Mesenchymal stem cell (in vitro differentiated cells and primary cell): Measurements from ENCODE around the gene CFI.

Source experiments
- DNase-seq: peaks from one replicate; pipeline ENCODE4 v3.0.0-alpha.2; 2013
- H2AFZ ChIP-seq: one replicate; pipeline ENCODE4 v1.6.1; 2013; ENCODE audit warnings: low read depth, mild to moderate bottlenecking, control low read depth, inconsistent platforms, low read length, moderate library complexity
- H2AK5ac ChIP-seq: 2 replicates; pipeline ENCODE4 v1.6.1; 2013; ENCODE audit warnings: low read length, moderate library complexity, mild to moderate bottlenecking, inconsistent platforms; ENCODE audit not compliant: severe bottlenecking
- H2BK120ac ChIP-seq: one replicate; pipeline ENCODE4 v1.6.1; 2013; ENCODE audit warnings: low read depth, mild to moderate bottlenecking, inconsistent platforms, low read length, moderate library complexity
- H2BK12ac ChIP-seq, 2 experiments: one replicate each; pipeline ENCODE4 v1.6.1; 2013; ENCODE audit warnings: inconsistent platforms in 2 of 2, low read length in 2 of 2, mild to moderate bottlenecking in 2 of 2, moderate library complexity in 2 of 2, control low read depth in 1 of 2
- H2BK15ac ChIP-seq: one replicate; pipeline ENCODE4 v1.6.1; 2013; ENCODE audit warnings: mild to moderate bottlenecking, low read depth, inconsistent platforms; ENCODE audit not compliant: poor library complexity, severe bottlenecking
- H2BK5ac ChIP-seq: 2 replicates; pipeline ENCODE4 v1.6.1; 2013; ENCODE audit warnings: low read depth, mild to moderate bottlenecking, low read length, control low read depth, inconsistent platforms; ENCODE audit not compliant: poor library complexity, severe bottlenecking
- H3K14ac ChIP-seq, 2 experiments: one replicate each; pipeline ENCODE4 v1.6.1; 2013; ENCODE audit warnings: inconsistent platforms in 2 of 2, low read length in 2 of 2, control low read depth in 1 of 2, mild to moderate bottlenecking in 1 of 2, moderate library complexity in 1 of 2
- H3K18ac ChIP-seq, 2 experiments: one replicate each; pipeline ENCODE4 v1.6.1; 2013; ENCODE audit warnings: inconsistent platforms in 2 of 2, low read length in 2 of 2, control low read depth in 1 of 2, low read depth in 1 of 2, mild to moderate bottlenecking in 1 of 2
- H3K23ac ChIP-seq, 2 experiments: one replicate each; pipeline ENCODE4 v1.6.1; 2013; ENCODE audit warnings: inconsistent platforms in 2 of 2, low read length in 2 of 2, mild to moderate bottlenecking in 2 of 2, moderate library complexity in 2 of 2, control low read depth in 1 of 2
- H3K27ac ChIP-seq: 2 replicates; pipeline ENCODE4 v1.5.1; 2013; ENCODE audit warnings: mild to moderate bottlenecking, moderate library complexity, low read length, control low read depth, inconsistent platforms; ENCODE audit not compliant: poor library complexity, severe bottlenecking
- H3K27me3 ChIP-seq, 2 experiments: 2 replicates each; pipeline versions ENCODE4 v1.6.1 to v1.7.0; 2013; ENCODE audit warnings: low read length in 2 of 2, mild to moderate bottlenecking in 2 of 2, moderate library complexity in 2 of 2, control low read depth in 1 of 2, inconsistent platforms in 1 of 2; ENCODE audit not compliant: control insufficient read depth in 1 of 2, insufficient read depth in 1 of 2
- H3K36me3 ChIP-seq, 2 experiments: 2 replicates each; pipeline versions ENCODE4 v1.6.1 to v1.7.0; 2013; ENCODE audit warnings: low read length in 2 of 2, control low read depth in 1 of 2, inconsistent platforms in 1 of 2, low read depth in 1 of 2, mild to moderate bottlenecking in 1 of 2; ENCODE audit not compliant: insufficient read depth in 2 of 2, control insufficient read depth in 1 of 2
- H3K4ac ChIP-seq, 2 experiments: one replicate each; pipeline ENCODE4 v1.6.1; 2013; ENCODE audit warnings: inconsistent platforms in 2 of 2, low read length in 2 of 2, mild to moderate bottlenecking in 2 of 2, moderate library complexity in 2 of 2, control low read depth in 1 of 2, low read depth in 1 of 2
- H3K4me1 ChIP-seq: 2 replicates; pipeline ENCODE4 v1.6.1; 2013; ENCODE audit warnings: low read depth, low read length, control low read depth; ENCODE audit not compliant: control insufficient read depth, insufficient read depth
- H3K4me2 ChIP-seq: 2 replicates; pipeline ENCODE4 v1.6.1; 2013; ENCODE audit warnings: low read length, mild to moderate bottlenecking, inconsistent platforms; ENCODE audit not compliant: poor library complexity, severe bottlenecking
- H3K4me3 ChIP-seq, 2 experiments: 2 replicates each; pipeline versions ENCODE4 v1.5.1 to v1.7.0; 2013; ENCODE audit warnings: low read length in 2 of 2, mild to moderate bottlenecking in 2 of 2, control low read depth in 1 of 2, low read depth in 1 of 2; ENCODE audit not compliant: insufficient read depth in 1 of 2
- H3K79me1 ChIP-seq: replicated peaks from 2 replicates; pipeline ENCODE4 v1.6.1; 2013; ENCODE audit warnings: mild to moderate bottlenecking, control low read depth, low read length, inconsistent platforms; ENCODE audit not compliant: poor library complexity, severe bottlenecking
- H3K9ac ChIP-seq: 2 replicates; pipeline ENCODE4 v1.7.0; 2013; ENCODE audit warnings: mild to moderate bottlenecking, low read length, moderate library complexity
- H3K9me3 ChIP-seq: 2 replicates; pipeline ENCODE4 v1.7.0; 2013; ENCODE audit warnings: mild to moderate bottlenecking, low read length; ENCODE audit not compliant: control insufficient read depth
- H4K8ac ChIP-seq: one replicate; pipeline ENCODE4 v1.6.1; 2013; ENCODE audit warnings: inconsistent platforms, mild to moderate bottlenecking, low read length, moderate library complexity
- H4K91ac ChIP-seq: one replicate; pipeline ENCODE4 v1.6.1; 2013; ENCODE audit warnings: mild to moderate bottlenecking, low read length, inconsistent platforms
- WGBS: methylation state at CpG from one replicate; pipeline ENCODE4 v1.1.7; 2013; ENCODE audit warnings: mixed read lengths; 5-methylcytosine and 5-hydroxymethylcytosine counted together

CFI gene

DNA sequence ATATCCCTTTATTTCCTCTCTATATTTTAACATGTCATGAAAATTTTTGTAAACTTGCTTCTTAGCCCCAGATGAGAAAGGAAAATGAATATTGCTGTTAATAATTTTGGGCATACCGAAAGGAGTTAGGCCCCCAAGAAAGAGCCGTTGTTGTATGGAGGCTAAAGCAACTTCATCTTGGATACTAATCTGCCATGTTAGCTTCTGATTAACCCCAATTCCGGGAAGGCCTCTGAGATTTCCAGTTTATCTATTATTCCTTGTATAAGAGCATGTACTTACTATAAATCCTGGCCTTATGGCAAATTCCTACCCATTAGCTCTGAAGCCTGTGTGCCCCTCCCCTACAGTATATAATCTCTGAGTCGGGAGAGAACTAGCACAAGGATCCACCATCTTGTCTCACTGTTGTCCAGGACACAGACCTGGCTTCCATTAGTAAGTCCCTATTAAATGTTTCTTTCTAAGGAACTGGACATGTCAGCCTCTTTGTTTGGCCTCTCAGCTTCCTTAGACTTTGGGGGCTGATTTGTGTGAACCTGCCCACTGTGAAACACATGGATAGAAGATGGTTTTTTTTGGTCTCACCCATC lies 51.1 kb downstream of the CFI start:
- no peak overlapping the region for H2BK5ac ChIP-seq
- no peak overlapping the region for H3K4me3 ChIP-seq
- no peak overlapping the region for H3K23ac ChIP-seq
- no peak overlapping the region for H4K91ac ChIP-seq
- no peak overlapping the region for H3K4me2 ChIP-seq
- no peak overlapping the region for H3K27ac ChIP-seq
- H3K4me1 ChIP-seq = no peaks in the 10 kb centered on the region
- no peak overlapping the region for H2AK5ac ChIP-seq
- H2AFZ ChIP-seq = no peak overlapping the region
- no peak overlapping the region for H3K9ac ChIP-seq
- no peaks in the 10 kb centered on the region for H3K36me3 ChIP-seq
- DNase-seq = no peak
- H2BK120ac ChIP-seq = no peak overlapping the region
- no peak overlapping the region for H4K8ac ChIP-seq
- H3K79me1 ChIP-seq = no peaks in the 10 kb centered on the region
- no peak overlapping the region for H3K4ac ChIP-seq
- no peak overlapping the region for H3K14ac ChIP-seq
- H3K27me3 ChIP-seq = no peaks in the 10 kb centered on the region
- H2BK12ac ChIP-seq = no peak overlapping the region
- H3K18ac ChIP-seq = no peak overlapping the region
- H3K9me3 ChIP-seq = no peaks in the 10 kb centered on the region
- WGBS = 98% methylated on average over 4 of the region's 4 CpGs
- no peak overlapping the region for H2BK15ac ChIP-seq

DNA sequence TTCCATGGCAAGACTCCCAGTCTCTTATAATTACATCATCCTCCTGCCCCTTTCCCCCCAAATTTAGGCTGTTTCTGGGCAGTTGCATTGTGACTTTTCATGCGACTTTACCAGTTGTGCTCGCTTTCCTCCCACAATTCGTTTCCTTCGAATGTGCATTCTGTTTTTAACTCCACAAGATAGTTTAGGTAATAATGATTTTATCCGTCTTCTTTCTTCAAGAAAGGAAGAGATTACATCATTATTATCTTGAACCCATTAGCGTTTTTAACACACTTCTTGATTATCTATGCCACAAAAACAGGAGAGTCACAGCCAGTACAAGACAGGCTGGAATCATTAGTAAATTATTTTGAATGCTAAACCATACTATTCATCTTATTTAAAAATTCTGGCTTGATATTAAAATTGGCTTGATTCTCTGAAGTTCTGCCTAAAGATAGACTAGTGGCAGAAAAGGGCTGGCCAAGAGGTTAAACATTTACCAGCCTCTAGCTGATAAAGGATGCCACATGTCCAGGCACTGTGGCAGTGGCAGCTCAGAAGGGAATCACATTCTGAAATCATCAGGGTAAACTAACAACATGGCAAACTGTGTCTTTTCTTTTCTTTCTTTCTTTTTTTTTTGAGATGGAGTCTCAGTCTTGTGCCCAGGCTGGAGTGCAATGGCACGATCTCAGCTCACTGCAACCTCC lies 52.3 kb downstream of the CFI start:
- no peak overlapping the region for H4K91ac ChIP-seq
- DNase-seq = no peak
- no peak overlapping the region for H2AK5ac ChIP-seq
- H3K23ac ChIP-seq = no peak overlapping the region
- H4K8ac ChIP-seq = no peak overlapping the region
- no peak overlapping the region for H3K4me3 ChIP-seq
- no peak overlapping the region for H2BK5ac ChIP-seq
- no peaks in the 10 kb centered on the region for H3K79me1 ChIP-seq
- no peak overlapping the region for H2AFZ ChIP-seq
- H3K9me3 ChIP-seq = no peaks in the 10 kb centered on the region
- no peaks in the 10 kb centered on the region for H3K4me1 ChIP-seq
- no peak overlapping the region for H3K9ac ChIP-seq
- no peaks in the 10 kb centered on the region for H3K27me3 ChIP-seq
- no peak overlapping the region for H3K18ac ChIP-seq
- no peak overlapping the region for H3K14ac ChIP-seq
- H3K4me2 ChIP-seq = no peak overlapping the region
- no peak overlapping the region for H3K4ac ChIP-seq
- H2BK12ac ChIP-seq = no peak overlapping the region
- H2BK120ac ChIP-seq = no peak overlapping the region
- 89% methylated on average over 4 of the region's 7 CpGs for WGBS
- no peak overlapping the region for H3K27ac ChIP-seq
- H2BK15ac ChIP-seq = no peak overlapping the region
- H3K36me3 ChIP-seq = no peaks in the 10 kb centered on the region

DNA sequence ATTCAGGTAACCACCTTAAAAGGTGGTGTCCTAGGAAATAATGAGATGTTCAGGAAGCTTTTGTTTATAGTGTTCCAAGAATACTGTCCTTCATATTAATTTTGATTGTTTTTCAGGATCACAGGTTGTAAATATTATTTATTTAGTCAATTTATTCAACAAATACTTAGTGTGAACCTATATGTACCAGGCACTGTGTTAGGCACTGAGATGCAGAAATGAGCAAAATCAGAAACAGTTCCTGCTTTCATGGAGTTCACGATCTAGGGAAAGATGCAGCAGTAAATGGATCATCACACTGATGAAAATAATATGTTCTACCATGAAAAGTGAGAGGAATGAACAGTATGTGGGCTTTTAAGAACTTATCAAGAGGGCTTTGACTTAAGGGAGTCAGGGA lies 53.7 kb downstream of the CFI start:
- Histone ChIP-seq H3K4me3 (no peak overlapping the region), H2BK120ac (no peak overlapping the region), H3K36me3 (no peaks in the 10 kb centered on the region), H3K18ac (no peak overlapping the region), H2BK12ac (no peak overlapping the region), H3K9ac (no peak overlapping the region), H3K4me2 (no peak overlapping the region), H3K9me3 (no peaks in the 10 kb centered on the region), H3K14ac (no peak overlapping the region), H3K4ac (no peak overlapping the region), H3K79me1 (no peaks in the 10 kb centered on the region), H2BK15ac (no peak overlapping the region), H3K23ac (no peak overlapping the region), H2BK5ac (no peak overlapping the region), H4K91ac (no peak overlapping the region), H2AK5ac (no peak overlapping the region), H3K27me3 (no peaks in the 10 kb centered on the region), H3K4me1 (no peaks in the 10 kb centered on the region), H2AFZ (no peak overlapping the region), H4K8ac (no peak overlapping the region), H3K27ac (no peak overlapping the region)
- 87% methylated on average over 1 of the region's 1 CpG for WGBS
- no peak for DNase-seq

DNA sequence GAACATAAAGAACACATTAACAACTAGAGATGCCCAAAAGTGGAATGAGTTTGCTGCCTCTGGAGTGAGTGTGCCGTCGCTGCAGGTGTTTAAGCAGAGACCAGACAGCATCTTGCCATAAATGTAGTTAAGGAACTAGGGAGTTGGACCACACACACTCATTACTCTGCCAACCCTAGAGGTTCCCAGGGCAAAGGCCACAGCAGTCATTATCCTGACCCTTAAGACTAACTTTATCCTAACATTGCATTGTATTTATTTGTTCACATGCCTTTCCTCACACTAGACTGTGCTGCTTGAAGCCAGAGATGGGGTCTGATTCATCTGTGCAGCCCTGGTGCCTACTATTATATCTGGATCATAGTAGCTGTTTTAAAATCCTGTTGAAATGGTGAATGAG lies 55.1 kb downstream of the CFI start:
- Histone ChIP-seq H3K4me1 (no peaks in the 10 kb centered on the region), H3K9ac (no peak overlapping the region), H3K36me3 (no peaks in the 10 kb centered on the region), H3K4me2 (no peak overlapping the region), H3K4ac (no peak overlapping the region), H2AK5ac (no peak overlapping the region), H4K91ac (no peak overlapping the region), H3K4me3 (no peak overlapping the region), H3K14ac (no peak overlapping the region), H2BK120ac (no peak overlapping the region), H2BK5ac (no peak overlapping the region), H3K23ac (no peak overlapping the region), H3K79me1 (no peaks in the 10 kb centered on the region), H3K18ac (no peak overlapping the region), H3K27ac (no peak overlapping the region), H3K9me3 (no peaks in the 10 kb centered on the region), H2AFZ (no peak overlapping the region), H4K8ac (no peak overlapping the region), H2BK12ac (no peak overlapping the region), H3K27me3 (no peaks in the 10 kb centered on the region), H2BK15ac (no peak overlapping the region)
- DNase-seq = no peak
- 82% methylated on average over 2 of the region's 2 CpGs for WGBS
